GM21717 (cell line): Measurements from ENCODE around the gene ZNF835.

Experiments
- ATAC-seq: cut with Tn5 transposase; IDR thresholded peaks from one replicate; pipeline ENCODE4 v1.9.1; 2021; ENCODE audit warnings: mild to moderate bottlenecking, moderate library complexity; ENCODE audit not compliant: unreplicated experiment

ZNF835 gene

DNA sequence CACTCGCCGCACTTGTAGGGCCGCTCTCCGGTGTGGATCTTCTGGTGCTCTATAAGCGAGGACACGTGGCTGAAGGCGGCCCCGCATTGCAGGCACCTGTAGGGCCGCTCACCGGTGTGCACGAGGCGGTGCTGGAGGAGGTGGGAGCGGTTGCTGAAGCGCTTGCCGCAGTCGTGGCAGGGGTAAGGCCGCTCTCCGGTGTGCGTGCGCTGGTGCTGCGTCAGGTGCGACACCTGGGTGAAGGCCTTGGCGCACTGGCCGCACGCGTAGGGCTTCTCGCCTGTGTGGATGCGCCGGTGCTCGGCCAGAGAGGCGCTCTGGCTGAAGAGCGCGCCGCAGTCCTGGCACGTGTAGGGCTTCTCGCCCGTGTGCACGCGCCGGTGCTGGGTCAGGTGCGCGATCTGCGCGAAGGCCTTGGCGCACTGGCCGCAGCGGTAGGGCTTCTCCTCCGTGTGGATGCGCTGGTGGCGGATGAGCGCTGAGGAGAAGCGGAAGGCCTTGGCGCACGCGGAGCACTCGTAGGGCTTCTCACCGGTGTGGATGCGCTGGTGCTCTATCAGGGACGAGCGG lies 7.5 kb downstream of the ZNF835 start:
- no peak for ATAC-seq

DNA sequence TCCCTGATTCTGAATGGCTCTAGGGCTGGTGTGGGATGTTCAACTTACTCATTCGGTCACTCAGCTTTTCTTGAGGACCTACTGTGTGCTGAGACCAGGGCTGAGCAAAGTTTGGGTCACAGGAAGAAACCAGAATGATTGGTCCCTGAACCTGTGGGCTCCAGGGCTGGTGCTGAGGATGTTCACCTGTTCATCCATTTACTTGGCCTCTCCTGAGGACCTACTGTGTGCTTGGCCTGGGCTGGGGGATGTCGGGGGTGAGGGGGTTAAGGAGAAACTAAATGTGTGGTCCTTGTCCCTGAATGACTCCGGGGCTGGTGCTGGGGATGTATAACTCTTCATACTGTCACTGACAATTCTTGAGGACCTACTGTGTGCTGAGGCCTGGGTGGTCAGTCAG lies 10.3 kb downstream of the ZNF835 start:
- no peak for ATAC-seq

DNA sequence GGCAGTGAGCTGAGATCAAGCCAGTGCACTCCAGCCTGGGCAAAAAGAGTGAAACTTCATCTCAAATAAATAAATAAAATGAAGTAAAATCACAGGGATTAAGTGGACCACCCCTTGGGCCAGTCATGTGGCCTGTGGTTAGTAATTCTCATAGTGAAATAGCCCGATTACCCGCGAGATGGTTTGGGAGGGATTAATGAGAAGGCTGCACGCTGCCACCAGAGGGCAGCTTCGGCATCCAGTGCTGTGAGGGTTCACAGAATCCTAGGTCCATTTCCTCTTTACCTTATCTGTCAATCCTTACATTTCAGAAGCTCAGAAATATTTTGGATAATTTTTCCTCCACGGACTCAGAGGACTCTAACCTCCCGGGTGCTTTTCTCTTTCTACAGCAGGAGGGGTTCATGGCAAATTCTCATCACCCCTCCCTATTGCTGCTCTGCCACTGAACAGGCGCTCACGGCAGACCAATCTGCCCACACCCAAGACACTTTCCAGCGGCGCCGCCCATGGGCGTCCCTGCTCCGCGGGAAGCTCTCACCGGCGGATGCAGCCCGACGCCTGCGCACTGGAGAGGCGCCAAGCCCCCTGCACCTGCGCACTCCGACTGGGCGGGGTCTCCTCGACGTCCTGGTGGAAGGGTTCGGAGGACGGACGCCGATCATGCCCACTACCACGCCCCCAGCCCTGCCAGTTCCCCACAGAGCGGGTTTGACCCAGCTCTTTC lies 11.0 kb downstream of the ZNF835 start:
- no peak for ATAC-seq

DNA sequence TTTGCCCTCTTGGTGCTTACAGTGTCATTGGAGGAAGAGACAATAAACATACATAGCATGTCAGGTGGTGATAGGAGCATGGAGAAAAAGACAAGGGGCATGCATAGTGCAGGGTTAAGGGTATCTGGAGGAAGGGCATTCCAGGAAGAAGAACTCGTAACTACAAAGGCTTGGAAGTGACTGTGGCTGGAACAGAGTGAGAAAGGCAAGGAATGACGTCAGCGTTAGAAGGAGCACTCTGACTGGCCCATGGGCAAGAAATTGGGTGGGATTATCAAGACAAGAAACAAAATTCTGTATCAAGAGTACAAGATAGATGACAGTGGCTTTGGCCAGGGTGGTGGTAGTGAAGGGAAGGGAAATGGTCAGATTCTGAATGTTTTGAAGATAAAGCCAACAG lies 17.4 kb downstream of the ZNF835 start:
- ATAC-seq = no peak

DNA sequence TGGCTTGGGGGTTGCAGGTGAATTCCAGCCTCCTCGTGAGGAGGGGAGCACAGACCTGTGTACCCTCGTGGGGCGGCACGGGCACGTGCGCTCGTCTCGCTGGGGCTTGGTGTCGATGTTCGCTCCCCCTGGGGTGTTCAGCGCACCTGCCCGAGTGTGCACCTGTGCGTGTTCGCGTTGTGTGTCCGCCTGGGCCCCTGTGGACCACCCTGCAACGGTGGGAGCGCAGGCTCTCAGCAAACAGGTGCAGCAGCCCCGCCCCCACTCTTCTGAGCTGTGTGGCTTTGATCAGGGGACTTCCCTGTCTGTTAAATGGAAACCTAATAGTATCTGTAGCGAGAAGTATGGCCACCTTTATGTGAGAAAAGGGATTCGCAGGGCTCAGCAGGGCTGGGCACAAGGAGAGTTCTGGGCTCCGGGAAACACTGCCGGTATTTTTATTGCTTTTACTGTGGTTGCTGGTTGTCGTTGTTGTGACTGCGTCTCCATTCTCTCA lies 28.0 kb downstream of the ZNF835 start:
- ATAC-seq = no peak

DNA sequence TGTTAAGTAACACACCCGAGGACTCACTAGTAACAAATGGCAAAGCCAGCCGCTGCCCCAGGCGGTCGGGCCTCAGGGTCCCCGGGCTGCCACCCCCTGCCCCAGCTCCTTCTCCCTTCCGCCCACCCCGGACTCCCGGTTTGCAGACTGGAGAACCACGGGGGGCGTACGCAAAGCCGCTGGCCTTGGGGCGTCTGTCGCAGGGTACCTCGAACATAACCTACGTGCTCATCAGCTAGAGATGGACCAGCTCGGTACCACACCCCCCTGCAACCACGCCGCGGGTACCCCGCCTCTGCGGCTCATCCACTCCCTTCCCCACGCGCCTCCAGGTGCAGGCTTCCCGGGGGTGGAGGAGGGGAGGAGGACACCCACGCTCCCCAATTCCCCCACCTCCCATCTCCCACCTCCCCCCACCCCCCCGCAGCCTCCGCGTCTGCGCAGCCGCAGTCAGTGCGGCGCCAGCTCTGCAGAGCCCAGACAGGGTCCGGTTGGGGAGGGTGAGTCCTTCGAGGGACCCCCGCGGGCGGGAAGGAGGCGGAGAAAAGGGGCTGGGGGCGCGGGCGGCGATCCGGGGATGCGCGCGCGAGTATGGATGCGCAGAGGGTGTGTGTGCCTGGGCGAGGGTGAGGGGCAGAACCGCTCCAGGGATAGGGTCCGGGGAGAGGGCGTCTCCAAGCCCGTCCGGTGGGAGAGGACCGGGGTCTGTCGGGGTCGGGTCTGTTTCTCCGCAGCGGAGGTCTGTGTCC lies 28.7 kb downstream of the ZNF835 start, which contains the start of gene SMIM17:
Gene SMIM17, plus strand, starts transcription at position 449 of the 749 bp plus-strand sequence. CDS start 2,509 bp downstream, outside the sequence.
- no peak for ATAC-seq

DNA sequence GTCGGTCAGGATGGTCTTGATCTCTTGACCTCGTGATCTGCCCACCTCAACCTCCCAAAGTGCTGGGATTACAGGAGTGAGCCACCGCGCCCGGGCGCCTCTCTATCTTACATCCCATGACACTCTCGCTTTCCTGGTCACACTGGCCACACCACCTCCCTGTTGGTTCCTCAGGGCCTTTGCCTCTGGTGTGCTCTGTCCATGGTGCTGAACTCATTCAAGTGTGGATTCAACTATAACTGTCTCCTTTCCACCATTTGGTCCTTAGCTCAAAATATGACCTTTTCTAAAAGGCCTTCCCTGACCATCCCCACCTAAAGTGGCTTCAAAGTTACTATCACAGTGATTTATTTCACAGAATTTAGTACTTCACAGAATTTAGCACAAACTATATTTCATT lies 32.3 kb downstream of the ZNF835 start:
- no peak for ATAC-seq

DNA sequence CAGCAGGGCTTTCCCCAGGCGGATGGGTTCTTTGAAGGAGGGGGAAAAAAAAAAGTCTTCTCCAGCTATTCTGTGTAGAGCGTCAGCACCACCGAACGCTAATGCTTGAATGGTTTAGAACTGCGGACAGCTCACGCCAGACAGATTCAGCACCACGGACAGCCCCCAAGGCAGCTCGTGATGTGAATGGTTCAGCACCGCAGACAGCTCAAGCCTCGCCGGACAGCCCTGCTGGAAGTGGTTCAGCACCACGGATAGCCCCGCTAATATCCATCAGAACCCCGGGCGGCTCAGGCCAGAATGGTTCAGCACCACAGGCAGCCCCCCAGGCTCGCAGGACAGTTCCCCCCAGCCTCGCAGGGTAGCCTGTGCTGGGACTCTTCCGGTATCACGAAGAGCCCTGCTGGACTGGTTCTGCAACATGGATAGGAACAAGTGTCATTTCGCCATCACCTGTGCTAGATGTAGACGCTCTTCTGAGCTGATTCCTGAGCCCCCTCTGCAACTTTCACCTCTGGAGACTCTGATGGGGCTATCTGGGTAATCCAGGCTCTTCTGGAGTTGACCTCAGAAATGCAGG lies 33.5 kb downstream of the ZNF835 start:
- ATAC-seq = no peak

DNA sequence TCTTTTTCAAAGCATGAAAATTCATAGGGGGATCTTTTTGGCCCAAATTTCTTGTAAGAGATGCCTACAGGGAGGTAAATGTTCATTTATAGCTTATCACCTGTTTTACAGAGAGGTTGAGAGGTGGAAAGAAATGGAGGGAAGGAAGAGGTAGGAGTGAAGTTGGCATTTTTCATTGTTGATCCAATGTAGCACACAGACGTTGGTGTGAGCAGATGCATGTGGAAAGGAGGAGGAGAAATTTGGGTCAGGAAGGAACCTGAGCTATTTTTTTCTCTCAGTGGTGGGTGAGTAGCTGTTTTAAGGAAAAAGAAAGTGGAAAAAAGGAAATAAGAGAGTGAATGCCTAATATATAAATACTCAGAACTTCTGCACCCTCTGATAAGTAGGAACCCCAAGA lies 38.5 kb downstream of the ZNF835 start:
- no peak for ATAC-seq

DNA sequence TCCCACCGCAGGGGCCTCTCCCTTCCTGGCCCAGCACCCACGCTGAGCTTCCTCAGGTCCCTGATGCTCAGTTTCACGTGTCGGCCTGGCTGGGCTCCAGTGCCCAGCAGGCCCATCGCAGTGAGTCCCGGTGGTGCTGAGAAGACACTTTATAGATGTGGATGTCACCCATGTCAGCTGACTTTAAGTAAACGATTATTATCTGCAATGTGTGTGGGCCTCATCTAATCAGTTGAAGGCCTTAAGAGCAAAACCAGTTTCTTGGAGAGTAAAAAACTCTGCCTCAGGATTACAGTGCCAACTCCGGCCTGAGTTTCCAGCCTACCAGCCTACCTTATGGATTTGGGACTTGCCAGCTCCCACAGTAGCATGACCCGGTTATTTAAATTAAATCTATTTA lies 45.8 kb downstream of the ZNF835 start:
- no peak for ATAC-seq

DNA sequence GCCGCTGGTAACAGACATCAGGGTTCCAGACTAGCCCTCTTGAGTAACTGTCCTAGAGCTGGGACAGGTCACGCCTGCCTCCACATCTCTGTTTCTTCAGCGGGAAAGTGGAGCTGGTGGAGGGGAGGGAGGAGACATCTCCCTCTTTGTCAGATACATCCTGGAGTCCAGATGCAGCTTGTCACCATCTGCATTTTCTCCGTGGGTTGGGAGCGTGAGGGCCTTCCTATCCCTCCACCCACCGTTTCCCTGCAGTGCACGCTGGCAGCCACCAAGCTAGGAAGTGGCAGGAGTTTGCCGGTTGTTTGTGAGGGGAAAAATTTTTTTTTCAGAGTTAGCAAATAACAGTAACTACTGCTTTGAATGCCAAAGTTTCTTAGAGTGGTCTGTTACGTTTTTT lies 48.6 kb downstream of the ZNF835 start:
- no peak for ATAC-seq

DNA sequence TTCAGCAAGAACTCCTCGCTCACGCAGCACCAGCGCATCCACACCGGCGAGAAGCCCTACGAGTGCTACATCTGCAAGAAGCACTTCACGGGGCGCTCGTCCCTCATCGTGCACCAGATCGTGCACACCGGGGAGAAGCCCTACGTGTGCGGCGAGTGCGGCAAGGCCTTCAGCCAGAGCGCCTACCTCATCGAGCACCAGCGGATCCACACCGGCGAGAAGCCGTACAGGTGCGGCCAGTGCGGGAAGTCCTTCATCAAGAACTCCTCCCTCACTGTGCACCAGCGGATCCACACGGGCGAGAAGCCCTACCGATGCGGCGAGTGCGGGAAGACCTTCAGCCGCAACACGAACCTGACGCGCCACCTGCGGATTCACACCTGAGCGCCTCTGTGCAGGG lies 49.2 kb downstream of the ZNF835 start:
- ATAC-seq = no peak

DNA sequence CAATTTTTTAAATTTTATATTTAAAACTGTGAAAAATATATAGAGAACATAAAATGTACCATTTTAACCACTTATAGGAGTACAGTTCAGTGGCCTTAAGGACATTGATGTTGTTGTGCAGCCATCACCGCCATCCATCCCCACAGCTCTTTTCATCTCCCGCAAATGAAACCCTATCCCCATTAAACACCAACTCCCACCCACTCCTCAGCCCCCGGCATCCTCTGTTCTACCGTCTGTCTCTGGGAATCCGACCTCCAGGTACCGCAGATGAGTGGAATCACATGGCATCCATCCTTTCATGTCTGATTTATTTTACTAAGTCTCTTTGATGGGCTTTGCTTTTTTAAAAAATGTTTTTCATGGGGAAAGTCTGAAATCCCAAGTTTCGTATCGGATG lies 52.4 kb downstream of the ZNF835 start:
- ATAC-seq = no peak

DNA sequence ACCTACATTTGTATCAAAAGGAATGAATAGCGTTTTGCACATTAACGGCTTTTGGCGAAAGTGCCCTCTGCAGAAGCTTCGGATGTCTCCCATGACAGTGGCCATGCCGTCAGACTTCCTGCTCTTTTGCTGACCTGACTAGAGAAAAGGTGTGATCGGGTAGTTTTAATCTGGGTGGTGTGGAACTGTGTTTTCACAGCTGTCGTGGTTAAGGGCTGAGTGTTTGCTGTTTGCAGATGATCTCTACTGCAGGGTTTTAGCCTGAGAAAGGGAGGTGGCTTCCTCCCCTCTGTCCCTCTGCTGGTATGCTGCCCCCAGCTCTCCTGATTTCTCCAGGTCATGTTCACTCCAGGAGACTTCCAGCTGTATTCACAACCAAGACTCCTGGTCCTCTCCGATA lies 54.0 kb downstream of the ZNF835 start:
- ATAC-seq = no peak

DNA sequence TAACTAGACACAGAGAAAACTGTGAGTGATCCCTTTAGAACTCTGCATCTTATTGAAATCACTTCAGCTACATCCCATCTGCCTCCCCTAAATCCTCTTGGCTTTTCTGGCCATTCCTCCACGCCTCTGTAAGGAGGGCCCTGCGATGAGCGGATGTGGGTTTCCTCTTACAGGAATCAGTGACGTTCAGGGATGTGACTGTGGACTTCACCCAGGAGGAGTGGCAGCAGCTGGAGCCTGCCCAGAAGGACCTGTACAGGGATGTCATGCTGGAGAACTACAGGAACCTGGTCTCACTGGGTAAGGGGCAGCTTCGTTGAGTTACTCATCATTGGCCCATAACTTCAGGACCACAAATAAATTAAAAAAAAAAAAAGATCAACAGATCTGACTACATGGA lies 57.9 kb downstream of the ZNF835 start:
- no peak for ATAC-seq

DNA sequence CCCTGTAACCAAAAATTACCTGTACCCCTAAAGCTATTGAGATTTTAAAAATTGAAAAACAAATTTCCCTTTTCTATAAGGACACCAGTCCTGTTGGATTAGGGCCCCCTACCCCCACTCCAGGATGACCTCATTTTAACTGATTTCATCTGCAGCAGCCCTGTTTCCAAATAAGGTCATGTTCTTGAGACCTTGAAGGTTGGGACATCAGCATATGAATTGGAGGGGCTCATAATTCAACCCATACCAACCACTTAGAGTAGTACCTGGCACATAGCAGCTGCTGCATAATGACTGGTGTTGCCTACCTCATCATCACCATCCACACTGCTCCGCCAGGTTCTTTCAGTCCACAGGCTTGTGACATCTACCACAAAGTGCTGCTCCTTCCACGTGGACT lies 58.8 kb downstream of the ZNF835 start:
- ATAC-seq = no peak
